Liver (tissue), 9 donors: ENCODE results near the gene PIP4K2B. TPM values are rescaled to one million over a fixed set of nuclear protein-coding genes. Genes with fewer than 3 reads are reported as not detected.

Source experiments
- DNase-seq: peaks from one replicate; pipeline ENCODE4 v3.0.0-alpha.2; 2017; ENCODE audit warnings: low spot score
- H3K27ac ChIP-seq, 2 donors: one replicate each; pipeline ENCODE4 v1.7.0; 2013; ENCODE audit warnings: inconsistent platforms in 2 of 2, low read length in 2 of 2, control low read depth in 1 of 2, low read depth in 1 of 2, mild to moderate bottlenecking in 1 of 2
- H3K27me3 ChIP-seq, 4 donors: one replicate each; pipeline versions ENCODE4 v1.6.1 to v1.7.0; 2013; ENCODE audit warnings: low read length in 3 of 4, inconsistent platforms in 1 of 4, mild to moderate bottlenecking in 1 of 4, moderate library complexity in 1 of 4; ENCODE audit not compliant: control insufficient read depth in 4 of 4, insufficient read depth in 4 of 4
- H3K36me3 ChIP-seq, 4 donors: one replicate each; pipeline versions ENCODE4 v1.6.1 to v1.7.0; 2013; ENCODE audit warnings: low read length in 3 of 4, mild to moderate bottlenecking in 3 of 4, low read depth in 1 of 4, moderate library complexity in 1 of 4; ENCODE audit not compliant: control insufficient read depth in 4 of 4, insufficient read depth in 3 of 4
- H3K4me1 ChIP-seq, 4 donors: one replicate each; pipeline versions ENCODE4 v1.6.1 to v1.7.0; 2013; ENCODE audit warnings: low read length in 3 of 4, mild to moderate bottlenecking in 3 of 4, moderate library complexity in 1 of 4; ENCODE audit not compliant: control insufficient read depth in 4 of 4, insufficient read depth in 4 of 4
- H3K4me3 ChIP-seq, 3 donors: one replicate each; pipeline versions ENCODE4 v1.6.1 to v1.7.0; 2013; ENCODE audit warnings: low read length in 3 of 3, control low read depth in 1 of 3, low read depth in 1 of 3, mild to moderate bottlenecking in 1 of 3
- H3K9ac ChIP-seq, 2 donors: one replicate each; pipeline ENCODE4 v1.7.0; 2013; ENCODE audit warnings: low read length in 2 of 2, mild to moderate bottlenecking in 2 of 2, moderate library complexity in 2 of 2, control low read depth in 1 of 2, low read depth in 1 of 2
- H3K9me3 ChIP-seq, 4 donors: one replicate each; pipeline versions ENCODE4 v1.6.1 to v1.7.0; 2013; ENCODE audit warnings: low read length in 3 of 4; ENCODE audit not compliant: control insufficient read depth in 4 of 4
- ATF3 ChIP-seq: IDR thresholded peaks from 2 replicates; pipeline ENCODE4 v1.6.1; 2016; ENCODE audit warnings: antibody characterized with exemption
- EGR1 ChIP-seq, 2 donors: IDR thresholded peaks; 2 replicates each; pipeline ENCODE4 v1.6.1; 2016 to 2018; ENCODE audit warnings: antibody characterized with exemption in 2 of 2, low read depth in 2 of 2
- FOXA1 ChIP-seq: IDR thresholded peaks from 2 replicates; pipeline ENCODE4 v1.6.1; 2016; ENCODE audit warnings: antibody characterized with exemption
- FOXA2 ChIP-seq: IDR thresholded peaks from 2 replicates; pipeline ENCODE4 v1.6.1; 2016; ENCODE audit warnings: antibody characterized with exemption
- GABPA ChIP-seq, 2 donors: IDR thresholded peaks in 1 of 2; conservative IDR thresholded peaks in 1 of 2; 2 replicates each; pipeline ENCODE4 v1.6.1; 2016; ENCODE audit warnings: antibody characterized with exemption in 2 of 2, mild to moderate bottlenecking in 1 of 2, moderate library complexity in 1 of 2
- HNF4A ChIP-seq, 2 donors: conservative IDR thresholded peaks; 2 replicates each; pipeline ENCODE4 v1.6.1; 2016; ENCODE audit warnings: antibody characterized with exemption in 2 of 2, mild to moderate bottlenecking in 2 of 2
- HNF4G ChIP-seq: IDR thresholded peaks from 2 replicates; pipeline ENCODE4 v1.6.1; 2016; ENCODE audit warnings: antibody characterized with exemption
- JUND ChIP-seq, 2 donors: IDR thresholded peaks; 2 replicates each; pipeline ENCODE4 v1.6.1; 2016; ENCODE audit warnings: antibody characterized with exemption in 2 of 2
- MAX ChIP-seq: IDR thresholded peaks from 2 replicates; pipeline ENCODE4 v1.6.1; 2016; ENCODE audit warnings: antibody characterized with exemption
- NR2F2 ChIP-seq: IDR thresholded peaks from 2 replicates; pipeline ENCODE4 v1.6.1; 2016; ENCODE audit warnings: antibody characterized with exemption
- RAD21 ChIP-seq, 2 donors: IDR thresholded peaks; 2 replicates each; pipeline ENCODE4 v1.6.1; 2016; ENCODE audit warnings: antibody characterized with exemption in 2 of 2, mild to moderate bottlenecking in 2 of 2
- REST ChIP-seq: IDR thresholded peaks from 2 replicates; pipeline ENCODE4 v1.6.1; 2016; ENCODE audit warnings: antibody characterized with exemption, mild to moderate bottlenecking
- RXRA ChIP-seq, 2 donors: IDR thresholded peaks; 2 replicates each; pipeline ENCODE4 v1.6.1; 2017 to 2018; ENCODE audit warnings: antibody characterized with exemption in 2 of 2, mild to moderate bottlenecking in 1 of 2
- SP1 ChIP-seq: IDR thresholded peaks from 2 replicates; pipeline ENCODE4 v1.6.1; 2018; ENCODE audit warnings: antibody characterized with exemption, mild to moderate bottlenecking
- TAF1 ChIP-seq: conservative IDR thresholded peaks from 2 replicates; pipeline ENCODE4 v1.6.1; 2016; ENCODE audit warnings: antibody characterized with exemption, mild to moderate bottlenecking
- YY1 ChIP-seq: IDR thresholded peaks from 2 replicates; pipeline ENCODE4 v1.6.1; 2016; ENCODE audit warnings: antibody characterized with exemption, mild to moderate bottlenecking
- ZBTB33 ChIP-seq: IDR thresholded peaks from 2 replicates; pipeline ENCODE4 v1.6.1; 2016; ENCODE audit warnings: antibody characterized with exemption
- WGBS: extraction: QIAGEN DNeasy Blood & Tissue Kit; methylation state at CpG from one replicate; pipeline ENCODE4 v1.1.7; 2013; 5-methylcytosine and 5-hydroxymethylcytosine counted together
- polyA plus RNA-seq, 2 donors: library from polyadenylated mRNA; stranded (reverse) in 1 of 2; unstranded in 1 of 2; fragments of 200-250 nt in 1 of 2; fragments of >200 nt in 1 of 2; fragmentation: Nextera tagmentation in 1 of 2; extraction: Ambion mirVana in 1 of 2; gene quantifications; one replicate each; pipeline versions ENCODE4 v1.2.1 to v1.2.3, GENCODE V29; 2013 to 2015
- total RNA-seq, 2 donors: library from RNA; depleted of rRNA; stranded (reverse); fragments of >200 nt; gene quantifications; one replicate each; pipeline ENCODE4 v1.2.3, GENCODE V29; 2014
- donor health status: healthy.
- donor health status: healthy.
- donor health status: healthy.
- donor health status: healthy.
- donor health status: healthy.

PIP4K2B gene
- total and polyA plus RNA-seq, 4 donors, result 2.4 to 21.5 (median 13.6) TPM

- peaks cover 12 to 35% (median 29%) of the 10 kb centered on the region in 4 donors for H3K36me3 ChIP-seq
- H3K4me3 ChIP-seq, result peak overlapping the region; percentile 52 to 82 (median 63)
- H3K4me1 ChIP-seq, result peaks cover 4 to 37% (median 26%) of the 10 kb centered on the region in 4 donors
- no peaks in the 10 kb centered on the region for H3K9me3 ChIP-seq
- no peak for DNase-seq
- H3K27me3 ChIP-seq, result no peaks in the 10 kb centered on the region
- H3K9ac ChIP-seq, result peak overlapping the region in 1 of 2 donors; percentile 9
- H3K27ac ChIP-seq, result peak overlapping the region; percentile 93 to 99
- TF ChIP-seq HNF4A (conservative IDR thresholded peaks at IDR 0.05) (peak; percentile 2 to 4), HNF4G (no peak)
- 25% methylated on average over 14 of the region's 14 CpGs for WGBS
Observed at GRCh38 chr17:38800237-38800760, 943 bp upstream of the PIP4K2B start.

GRCh38 chr17:38798614-38799500 lies 499 bp downstream of the PIP4K2B start:
- WGBS, result under 1% methylated on average over 53 of the region's 53 CpGs
- Histone ChIP-seq H3K4me1 (peaks cover 4 to 37% (median 26%) of the 10 kb centered on the region in 4 donors), H3K9me3 (no peaks in the 10 kb centered on the region), H3K27me3 (no peaks in the 10 kb centered on the region), H3K4me3 (peak overlapping the region; percentile 82 to 89 (median 82)), H3K27ac (peak overlapping the region; percentile 79 to 90), H3K9ac (peak overlapping the region; percentile 54 to 81), H3K36me3 (peaks cover 9 to 25% (median 23%) of the 10 kb centered on the region in 4 donors)
- no peak for TF ChIP-seq FOXA1
- TF ChIP-seq SP1, result no peak
- TF ChIP-seq FOXA2, result no peak
- TF ChIP-seq GABPA (IDR thresholded peaks at IDR 0.05 in 1 of 2, conservative IDR thresholded peaks at IDR 0.05 in 1 of 2), result no peak
- no peak for TF ChIP-seq YY1
- TF ChIP-seq MAX, result no peak
- no peak for TF ChIP-seq NR2F2
- no peak for TF ChIP-seq EGR1 (IDR thresholded peaks at IDR 0.05; ENCODE audit: low read depth in 2 of 2)
- no peak for TF ChIP-seq HNF4G
- no peak for TF ChIP-seq RXRA (IDR thresholded peaks at IDR 0.05)
- TF ChIP-seq HNF4A (conservative IDR thresholded peaks at IDR 0.05), result no peak
- TF ChIP-seq ATF3, result no peak
- no peak for TF ChIP-seq ZBTB33
- DNase-seq, result peak; percentile 59

GRCh38 chr17:38797828-38798227 lies 1.5 kb downstream of the PIP4K2B start:
- Histone ChIP-seq H3K4me3 (peak overlapping the region in 2 of 3 donors; percentile 5 to 82), H3K27me3 (no peaks in the 10 kb centered on the region), H3K9ac (no peak overlapping the region), H3K27ac (no peak overlapping the region), H3K36me3 (peaks cover 9 to 19% (median 18%) of the 10 kb centered on the region in 4 donors), H3K4me1 (peaks cover 4 to 37% (median 26%) of the 10 kb centered on the region in 4 donors), H3K9me3 (no peaks in the 10 kb centered on the region)
- 88% methylated on average over 6 of the region's 6 CpGs for WGBS
- no peak for DNase-seq
- TF ChIP-seq GABPA (IDR thresholded peaks at IDR 0.05 in 1 of 2, conservative IDR thresholded peaks at IDR 0.05 in 1 of 2) (no peak), EGR1 (IDR thresholded peaks at IDR 0.05; ENCODE audit: low read depth in 2 of 2) (no peak), HNF4G (no peak), RAD21 (IDR thresholded peaks at IDR 0.05) (no peak), MAX (no peak), REST (no peak), NR2F2 (no peak), FOXA2 (no peak), JUND (IDR thresholded peaks at IDR 0.05) (no peak), SP1 (no peak), ATF3 (no peak), RXRA (IDR thresholded peaks at IDR 0.05) (no peak), TAF1 (no peak)
